ENCODE measurements around the gene PRKCZ. TPM values are rescaled to one million over a fixed set of nuclear protein-coding genes. Genes with fewer than 3 reads are reported as not detected.
"Not testable (repeated sequence)": the region's sequence is repeated elsewhere in the genome, so short reads cannot be mapped to it uniquely, and the experiment has no call there.

Gene PRKCZ
- polyA plus RNA-seq, 1 donor: 7.8 TPM

DNA sequence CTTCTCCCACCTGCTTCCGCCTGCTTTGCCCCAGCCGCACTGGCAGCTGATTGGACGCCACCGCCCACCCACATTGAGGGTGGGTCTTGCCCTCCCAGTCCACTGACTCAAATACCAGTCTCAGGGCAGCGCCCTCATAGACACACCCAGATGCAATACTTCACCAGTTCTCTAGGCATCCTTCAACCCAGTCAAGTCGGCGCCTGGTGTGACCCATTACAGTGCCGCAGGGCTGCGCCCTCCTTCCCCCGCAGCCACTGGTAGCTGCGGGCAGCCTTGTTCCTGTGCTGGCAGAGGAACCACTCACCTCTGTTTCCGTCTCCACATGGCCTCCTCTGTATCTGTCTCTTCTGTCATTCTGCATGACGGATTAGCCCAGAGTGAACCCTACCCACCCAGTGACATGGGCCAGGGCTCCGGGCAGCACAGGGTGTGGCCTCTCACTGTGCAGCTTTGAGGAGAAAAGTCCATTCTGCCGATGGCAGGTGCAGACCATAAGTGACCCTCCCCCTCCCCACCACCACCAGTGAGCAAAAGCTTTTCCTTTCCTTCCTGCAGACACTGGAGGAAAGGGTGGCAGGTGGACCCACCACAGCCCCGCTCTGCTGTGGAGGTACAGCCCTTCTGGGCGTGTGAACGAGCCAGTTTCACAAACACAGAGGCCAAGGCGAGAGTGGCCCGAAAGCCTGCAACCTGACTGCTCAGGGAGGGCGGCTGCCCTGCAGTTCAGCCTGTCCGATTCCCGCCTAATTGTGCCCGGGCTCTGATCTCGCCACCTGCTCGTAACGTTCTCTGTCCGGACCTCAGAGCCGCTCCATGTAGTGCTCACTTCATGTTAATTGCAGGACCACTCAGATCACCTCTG, 87.3 kb downstream of the PRKCZ start:
- no peak for DNase-seq

- DNase-seq: not testable (repeated sequence)
Observed at GRCh38 chr1:2139156-2139555, 88.9 kb downstream of the PRKCZ start.

DNA sequence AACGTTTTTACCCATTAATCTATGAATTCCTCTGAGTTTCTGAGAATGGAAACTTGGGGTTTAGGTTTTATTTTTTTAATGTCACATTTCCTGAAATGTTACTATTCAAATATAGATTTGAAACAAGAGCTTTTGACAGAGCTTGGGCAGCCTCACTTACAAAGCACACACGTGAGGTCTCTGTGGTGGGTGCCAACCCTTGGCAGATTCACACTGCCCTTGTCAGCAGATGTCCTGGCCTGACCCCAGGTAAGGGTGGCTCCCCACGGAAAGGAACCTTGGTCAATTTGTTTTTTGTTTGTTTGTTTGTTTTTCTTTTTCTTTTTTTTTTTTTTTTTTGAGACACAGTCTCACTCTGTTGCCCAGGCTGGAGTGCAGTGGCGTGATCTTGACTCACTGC, 90.8 kb downstream of the PRKCZ start:
- no peak for DNase-seq

- DNase-seq: no peak
Observed at GRCh38 chr1:2143814-2144500, 93.7 kb downstream of the PRKCZ start.

GRCh38 chr1:2144501-2145090, 94.4 kb downstream of the PRKCZ start:
- no peak for DNase-seq

- no peak for DNase-seq
Observed at GRCh38 chr1:2145946-2146835, 96.0 kb downstream of the PRKCZ start.

DNA sequence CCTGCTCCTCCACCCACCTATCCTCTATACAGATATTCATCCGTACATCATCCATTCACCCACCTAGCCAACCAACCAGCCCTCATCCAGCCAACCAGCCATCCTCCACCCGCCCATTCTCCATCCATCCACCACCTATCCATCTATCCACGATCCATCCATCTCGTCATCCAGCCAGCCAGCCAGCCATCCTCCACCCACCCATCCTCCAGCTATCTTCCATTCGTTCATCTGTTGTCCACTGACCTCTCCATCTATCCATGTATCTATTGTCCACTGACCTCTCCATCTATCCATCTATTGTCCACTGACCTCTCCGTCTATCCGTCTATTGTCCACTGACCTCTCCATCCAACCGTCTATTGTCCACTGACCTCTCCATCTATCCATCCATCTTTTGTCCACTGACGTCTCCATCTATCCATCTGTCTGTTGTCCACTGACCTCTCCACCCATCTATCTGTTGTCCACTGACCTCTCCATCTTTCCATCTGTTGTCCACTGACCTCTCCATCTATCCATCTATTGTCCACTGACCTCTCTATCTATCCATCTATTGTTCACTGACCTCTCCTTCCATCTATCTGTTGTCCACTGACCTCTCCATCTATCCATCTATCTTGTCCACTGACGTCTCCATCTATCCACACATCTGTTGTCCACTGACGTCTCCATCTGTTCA, 96.8 kb downstream of the PRKCZ start:
- DNase-seq: no peak

DNA sequence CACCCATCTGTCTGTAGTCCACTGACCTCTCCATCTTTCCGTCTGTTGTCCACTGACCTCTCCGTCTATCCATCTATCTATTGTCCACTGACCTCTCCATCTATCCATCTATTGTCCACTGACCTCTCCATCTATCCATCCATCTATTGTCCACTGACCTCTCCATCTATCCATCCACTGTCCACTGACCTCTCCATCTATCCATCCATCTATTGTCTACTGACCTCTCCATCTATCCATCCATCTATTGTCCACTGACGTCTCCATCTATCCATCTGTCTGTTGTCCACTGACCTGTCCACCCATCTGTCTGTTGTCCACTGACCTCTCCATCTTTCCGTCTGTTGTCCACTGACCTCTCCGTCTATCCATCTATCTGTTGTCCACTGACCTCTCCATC, 97.7 kb downstream of the PRKCZ start:
- not testable (repeated sequence) for DNase-seq

GRCh38 chr1:2148691-2149090, 98.5 kb downstream of the PRKCZ start:
- DNase-seq: no peak

DNA sequence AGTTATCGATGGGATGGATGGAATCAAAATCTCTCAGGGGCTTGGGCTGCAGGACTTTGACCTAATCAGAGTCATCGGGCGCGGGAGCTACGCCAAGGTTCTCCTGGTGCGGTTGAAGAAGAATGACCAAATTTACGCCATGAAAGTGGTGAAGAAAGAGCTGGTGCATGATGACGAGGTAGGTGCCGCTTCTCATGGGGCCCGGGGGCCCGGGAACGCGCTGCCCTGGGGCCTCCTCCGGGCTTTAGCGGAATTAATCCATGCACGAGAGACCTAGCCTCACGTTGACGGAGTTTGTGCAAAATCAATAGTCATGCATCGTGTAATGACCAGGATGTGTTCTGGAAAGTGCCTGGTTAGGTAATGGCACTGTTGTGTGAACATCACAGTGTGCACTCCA, 100.6 kb downstream of the PRKCZ start:
- no peak for DNase-seq

GRCh38 chr1:2151252-2151651, 101.0 kb downstream of the PRKCZ start:
- DNase-seq: no peak

DNA sequence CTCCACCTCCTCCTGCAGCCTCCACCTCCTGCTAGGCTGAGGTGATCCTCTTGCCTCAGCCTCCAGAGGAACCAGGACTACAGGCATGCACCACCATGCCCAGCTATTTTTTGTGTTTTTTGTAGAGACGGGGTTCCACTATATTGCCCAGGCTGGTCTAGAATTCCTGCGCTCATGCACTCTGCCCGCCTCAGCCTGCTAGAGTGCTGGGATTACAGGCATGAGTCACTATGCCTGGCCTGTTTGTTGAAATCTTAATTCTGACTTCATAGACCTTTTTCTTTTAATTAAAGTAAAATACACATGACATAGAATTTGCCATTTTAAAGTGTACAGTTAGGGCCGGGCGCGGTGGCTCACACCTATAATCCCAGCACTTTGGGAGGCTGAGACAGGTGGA, 101.7 kb downstream of the PRKCZ start:
- DNase-seq: no peak

- no peak for DNase-seq
Observed at GRCh38 chr1:2152954-2153353, 102.7 kb downstream of the PRKCZ start.

GRCh38 chr1:2154022-2154421, 103.8 kb downstream of the PRKCZ start:
- DNase-seq: no peak

DNA sequence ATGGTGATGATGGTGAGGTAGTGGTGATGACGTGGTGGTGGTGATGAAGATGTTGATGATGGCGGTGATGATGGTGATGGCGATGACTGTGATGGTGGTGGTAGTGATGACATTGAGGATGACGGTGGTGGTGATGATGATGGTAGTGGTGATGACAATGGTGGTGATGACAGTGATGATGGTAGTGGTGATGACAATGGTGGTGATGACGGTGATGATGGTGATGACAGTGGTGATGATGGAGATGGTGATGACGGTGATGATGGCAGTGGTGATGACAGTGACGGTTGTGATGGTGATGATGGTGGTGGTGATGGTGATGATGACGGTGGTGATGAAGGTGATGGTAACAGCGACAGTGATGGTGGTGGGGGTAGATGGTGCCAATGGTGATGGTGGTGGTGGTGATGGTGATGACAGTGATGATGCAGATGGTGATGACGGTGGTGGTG, 105.0 kb downstream of the PRKCZ start:
- DNase-seq: no peak

DNA sequence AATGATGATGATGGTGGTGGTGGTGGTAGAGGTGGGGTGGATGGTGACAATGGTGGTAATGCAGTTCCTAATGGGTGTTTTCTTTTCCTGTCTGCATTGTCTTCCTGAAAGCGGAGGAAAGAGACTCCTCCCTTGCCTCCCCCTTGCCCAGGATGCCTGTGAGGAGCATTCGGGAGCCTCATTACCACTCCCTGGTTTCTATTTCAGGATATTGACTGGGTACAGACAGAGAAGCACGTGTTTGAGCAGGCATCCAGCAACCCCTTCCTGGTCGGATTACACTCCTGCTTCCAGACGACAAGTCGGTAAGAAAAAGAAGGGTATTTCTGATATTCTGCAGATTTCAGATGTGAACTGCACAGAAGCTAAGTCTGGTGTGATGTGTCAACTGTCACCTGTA, 105.6 kb downstream of the PRKCZ start:
- DNase-seq: no peak

DNA sequence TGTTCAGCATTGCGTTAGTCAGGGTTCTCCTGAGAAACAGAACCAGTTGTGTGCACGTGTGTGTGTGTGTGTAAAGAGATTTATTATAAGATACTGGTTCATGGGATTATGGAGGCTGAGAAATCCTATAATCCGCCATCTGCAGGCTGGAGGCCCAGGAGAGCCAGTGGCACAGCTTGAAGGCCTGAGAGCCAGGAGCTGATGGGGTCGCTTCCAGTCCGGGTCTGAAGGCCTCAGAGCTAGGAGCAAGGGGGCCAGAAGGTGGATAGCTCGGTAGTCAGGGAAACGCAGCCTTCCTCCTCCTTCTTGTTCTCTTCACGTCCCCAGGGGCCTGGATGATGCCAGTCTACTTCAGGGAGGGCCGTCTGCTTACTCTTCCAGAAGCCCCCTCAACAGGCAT, 106.7 kb downstream of the PRKCZ start:
- no peak for DNase-seq

DNA sequence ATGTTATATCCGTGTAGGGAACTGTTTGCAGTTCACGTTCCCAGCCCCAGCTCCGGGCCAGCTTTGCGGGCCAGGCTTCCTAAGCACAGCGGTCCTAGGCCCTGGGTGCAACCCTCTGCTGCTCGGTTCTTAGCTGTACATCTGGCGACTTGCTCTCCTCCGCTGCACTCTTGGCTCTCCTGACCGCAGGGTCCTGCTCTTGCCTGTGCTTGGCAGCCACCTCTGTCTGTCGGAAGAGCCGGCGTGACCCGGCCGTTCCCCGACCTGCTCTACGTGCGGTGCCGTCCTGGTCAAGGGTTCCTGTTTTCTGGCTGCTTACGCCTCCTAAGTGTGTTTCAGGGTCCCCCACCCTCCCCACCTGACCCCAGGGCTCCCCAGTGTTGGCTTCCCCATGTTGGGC, 107.6 kb downstream of the PRKCZ start:
- DNase-seq: no peak

GRCh38 chr1:2158272-2158671, 108.1 kb downstream of the PRKCZ start:
- no peak for DNase-seq

GRCh38 chr1:2159124-2159523, 108.9 kb downstream of the PRKCZ start:
- no peak for DNase-seq

DNA sequence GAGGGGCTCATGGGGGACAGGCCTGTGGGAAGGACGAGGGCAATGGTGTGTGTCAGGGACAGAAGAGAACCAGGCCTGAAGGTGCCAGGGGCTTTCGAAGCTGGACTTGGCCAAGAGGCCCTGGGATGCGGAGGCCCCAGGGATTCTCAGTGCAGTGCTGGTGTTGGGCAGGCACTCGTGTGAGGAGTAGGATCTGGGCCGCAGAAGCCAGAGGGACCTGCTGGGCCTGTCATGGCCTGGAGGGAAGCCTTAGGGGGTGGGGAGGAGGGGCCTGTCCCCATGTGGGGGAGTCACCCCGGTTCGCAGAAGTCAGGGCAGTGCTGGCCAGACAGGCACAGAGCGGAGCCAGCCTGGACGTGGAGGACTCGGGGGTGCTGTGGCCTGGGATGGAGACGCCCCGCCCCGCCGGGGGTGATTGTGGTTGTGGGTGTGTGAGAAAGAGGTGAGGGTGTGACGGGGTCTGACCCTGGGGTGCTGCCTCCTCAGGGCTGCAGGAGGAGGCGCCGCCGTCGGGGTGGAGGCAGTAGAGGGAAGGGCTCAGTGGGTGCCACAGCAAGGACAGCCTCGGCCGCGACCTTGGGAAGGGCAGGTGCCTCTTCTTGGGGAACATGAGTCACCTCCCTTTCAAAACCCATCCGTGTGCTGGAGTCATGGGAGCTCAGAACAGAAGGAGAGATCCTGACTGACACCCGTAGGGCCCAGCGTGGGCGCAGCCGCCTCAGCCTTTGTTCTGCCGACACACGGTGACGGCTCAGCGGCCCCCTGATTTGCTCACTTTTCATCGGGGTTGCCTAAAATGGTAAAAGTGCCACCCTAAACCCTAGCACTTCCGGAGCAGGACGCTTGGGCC, 110.5 kb downstream of the PRKCZ start:
- DNase-seq: no peak

All from hindlimb muscle (tissue), 1 donor.